WTC11 (cell line): ENCODE results near the gene ADAMTS8. TPM values are rescaled to one million over a fixed set of nuclear protein-coding genes. Genes with fewer than 3 reads are reported as not detected.

Experiments used
- ATAC-seq: fragments of 200-7000 bp; cut with Tn5 transposase; 2 replicates; pipeline ENCODE4 v1.10.0; 2021; ENCODE audit warnings: mild to moderate bottlenecking, moderate library complexity
- CTCF ChIA-PET: fragments of 300-600 bp; sonication (Branson Sonifier 250); formaldehyde crosslinking; loops from one replicate; lab custom pipeline; 2021; ENCODE audit warnings: antibody characterized with exemption; lab: Charles Lee
- POLR2A ChIA-PET: fragments of 350-600 bp; sonication (Branson Sonifier 250); formaldehyde crosslinking; loops from one replicate; lab custom pipeline; 2021; ENCODE audit warnings: antibody characterized with exemption; lab: Charles Lee
- DNase-seq: peaks from one replicate; pipeline ENCODE4 v3.0.0; 2021; ENCODE audit warnings: low spot score
- H3K27ac Mint-ChIP-seq: 2 replicates; pipeline ENCODE4 v1.8.0; 2021; ENCODE audit warnings: mixed read lengths
- H3K27me3 Mint-ChIP-seq: 2 replicates; pipeline ENCODE4 v1.8.0; 2021; ENCODE audit warnings: low read depth, mild to moderate bottlenecking, moderate library complexity, mixed read lengths
- H3K36me3 Mint-ChIP-seq: 2 replicates; pipeline ENCODE4 v1.8.0; 2021; ENCODE audit warnings: mixed read lengths
- H3K4me1 Mint-ChIP-seq: 2 replicates; pipeline ENCODE4 v1.8.0; 2022; ENCODE audit warnings: mixed read lengths
- H3K4me3 Mint-ChIP-seq: 2 replicates; pipeline ENCODE4 v1.8.0; 2021; ENCODE audit warnings: mild to moderate bottlenecking, moderate library complexity, mixed read lengths
- H3K9me3 Mint-ChIP-seq: 2 replicates; pipeline ENCODE4 v1.8.0; 2021; ENCODE audit warnings: mixed read lengths
- ATF1 ChIP-seq: sonication (generic); formaldehyde crosslinking; IDR thresholded peaks from 2 replicates; pipeline ENCODE4 v1.8.1; 2023; ENCODE audit warnings: mild to moderate bottlenecking, moderate library complexity, missing genetic modification reagents
- ATF3 ChIP-seq: sonication (generic); formaldehyde crosslinking; conservative IDR thresholded peaks from 2 replicates; pipeline ENCODE4 v1.8.1; 2022; ENCODE audit warnings: mild to moderate bottlenecking, missing genetic modification reagents
- CDX4 ChIP-seq: fragments of 250-450 bp; sonication (Bioruptor Pico); IDR thresholded peaks from 2 replicates; pipeline ENCODE4 v1.9.0; 2021; ENCODE audit warnings: moderate library complexity, mild to moderate bottlenecking, inconsistent platforms, borderline replicate concordance
- ERG ChIP-seq: fragments of 250-450 bp; sonication (Bioruptor Pico); IDR thresholded peaks from 2 replicates; pipeline ENCODE4 v1.8.0; 2021; ENCODE audit warnings: mild to moderate bottlenecking
- FOXP1 ChIP-seq: sonication (generic); formaldehyde crosslinking; IDR thresholded peaks from 2 replicates; pipeline ENCODE4 v1.8.0; 2022; ENCODE audit warnings: missing genetic modification reagents, mild to moderate bottlenecking, moderate library complexity, borderline replicate concordance
- JUN ChIP-seq: sonication (generic); formaldehyde crosslinking; IDR thresholded peaks from 2 replicates; pipeline ENCODE4 v1.8.0; 2023; ENCODE audit warnings: mild to moderate bottlenecking, missing genetic modification reagents
- MYBL2 ChIP-seq: sonication (generic); formaldehyde crosslinking; IDR thresholded peaks from 2 replicates; pipeline ENCODE4 v1.8.1; 2023; ENCODE audit warnings: mild to moderate bottlenecking, moderate library complexity, missing genetic modification reagents
- NFE2L1 ChIP-seq: sonication (generic); formaldehyde crosslinking; IDR thresholded peaks from 2 replicates; pipeline ENCODE4 v1.8.1; 2023; ENCODE audit warnings: missing genetic modification reagents
- PREB ChIP-seq: sonication (generic); formaldehyde crosslinking; IDR thresholded peaks from 2 replicates; pipeline ENCODE4 v1.8.1; 2022; ENCODE audit warnings: mild to moderate bottlenecking, missing genetic modification reagents, moderate library complexity, borderline replicate concordance
- SMAD3 ChIP-seq: sonication (generic); formaldehyde crosslinking; IDR thresholded peaks from 2 replicates; pipeline ENCODE4 v1.8.0; 2022; ENCODE audit warnings: missing genetic modification reagents, mild to moderate bottlenecking, borderline replicate concordance
- TEAD4 ChIP-seq: sonication (generic); formaldehyde crosslinking; IDR thresholded peaks from 2 replicates; pipeline ENCODE4 v1.8.0; 2022; ENCODE audit warnings: mild to moderate bottlenecking, missing genetic modification reagents
- ZBTB43 ChIP-seq: sonication (generic); formaldehyde crosslinking; IDR thresholded peaks from 2 replicates; pipeline ENCODE4 v1.8.1; 2023; ENCODE audit warnings: mild to moderate bottlenecking, missing genetic modification reagents
- ZNF121 ChIP-seq: sonication (generic); formaldehyde crosslinking; IDR thresholded peaks from 2 replicates; pipeline ENCODE4 v1.8.0; 2023; ENCODE audit warnings: missing genetic modification reagents
- ZNF232 ChIP-seq: sonication (generic); formaldehyde crosslinking; IDR thresholded peaks from 2 replicates; pipeline ENCODE4 v1.8.0; 2022; ENCODE audit warnings: mild to moderate bottlenecking, missing genetic modification reagents
- ZNF281 ChIP-seq: sonication (generic); formaldehyde crosslinking; IDR thresholded peaks from 2 replicates; pipeline ENCODE4 v1.8.0; 2023; ENCODE audit warnings: mild to moderate bottlenecking, missing genetic modification reagents
- ZNF396 ChIP-seq: fragments of 250-450 bp; sonication (Bioruptor Pico); IDR thresholded peaks from 2 replicates; pipeline ENCODE4 v1.8.0; 2021; ENCODE audit warnings: mild to moderate bottlenecking, moderate library complexity, borderline replicate concordance
- ZNF423 ChIP-seq: fragments of 250-450 bp; sonication (Bioruptor Pico); IDR thresholded peaks from 2 replicates; pipeline ENCODE4 v2.1.2; 2022; ENCODE audit warnings: mild to moderate bottlenecking, moderate library complexity
- ZNF532 ChIP-seq: fragments of 250-450 bp; sonication (Bioruptor Pico); IDR thresholded peaks from 2 replicates; pipeline ENCODE4 v1.9.0; 2021; ENCODE audit warnings: mild to moderate bottlenecking, borderline replicate concordance
- ZNF671 ChIP-seq: fragments of 250-450 bp; sonication (Bioruptor Pico); IDR thresholded peaks from 2 replicates; pipeline ENCODE4 v1.8.0; 2021; ENCODE audit warnings: mild to moderate bottlenecking
- ZSCAN18 ChIP-seq: fragments of 250-450 bp; sonication (Bioruptor Pico); IDR thresholded peaks from 2 replicates; pipeline ENCODE4 v2.1.2; 2022; ENCODE audit warnings: mild to moderate bottlenecking, moderate library complexity
- total RNA-seq: library from RNA; stranded (reverse); gene quantifications from 3 replicates; pipeline ENCODE4 v1.2.3, GENCODE V29; 2021

Gene ADAMTS8
- total RNA-seq, 1 experiment from 2014 or later = 9.9 TPM

- CTCF ChIA-PET = interaction anchor here (0.6 to 1.4 kb wide), 4 partner anchors 15 to 405 kb away, joined by 3 to 4 read pairs (median 4); partner anchors contain the start of gene ADAMTS15
- H3K36me3 Mint-ChIP-seq = no peaks in the 10 kb centered on the region
- H3K27me3 Mint-ChIP-seq = no peaks in the 10 kb centered on the region
- H3K27ac Mint-ChIP-seq = no peak overlapping the region
- H3K9me3 Mint-ChIP-seq = no peaks in the 10 kb centered on the region
- POLR2A ChIA-PET = interaction anchor here (1.0 kb wide), 1 partner anchor 15 kb away, joined by 3 read pairs; the partner anchor contains the start of gene ADAMTS15
- DNase-seq (no peak), ATAC-seq (no peak)
- TF ChIP-seq MYBL2 (CRISPR knock-in tag) (no peak), TEAD4 (CRISPR knock-in tag) (no peak), ATF3 (no peak), ZBTB43 (CRISPR knock-in tag) (no peak), ZNF423 (CRISPR knock-in tag) (no peak), CDX4 (CRISPR knock-in tag) (no peak), ZNF281 (CRISPR knock-in tag) (no peak), NFE2L1 (CRISPR knock-in tag) (no peak), FOXP1 (CRISPR knock-in tag) (no peak), PREB (CRISPR knock-in tag) (no peak), ZNF532 (CRISPR knock-in tag) (no peak), ZNF232 (CRISPR knock-in tag) (no peak), ERG (CRISPR knock-in tag) (no peak), JUN (CRISPR knock-in tag) (no peak), SMAD3 (CRISPR knock-in tag) (no peak), ZSCAN18 (CRISPR knock-in tag) (no peak), ZNF121 (CRISPR knock-in tag) (no peak), ZNF671 (CRISPR knock-in tag) (no peak), ATF1 (CRISPR knock-in tag) (no peak), ZNF396 (no peak)
- no peak overlapping the region for H3K4me3 Mint-ChIP-seq
- no peaks in the 10 kb centered on the region for H3K4me1 Mint-ChIP-seq
These were observed 34.5 kb upstream of the ADAMTS8 start for GRCh38 chr11:130462931-130463330.
